Daoy (cell line): ENCODE measurements around the gene GPC6. TPM values are rescaled to one million over a fixed set of nuclear protein-coding genes. Genes with fewer than 3 reads are reported as not detected.
"Not testable (repeated sequence)": the region's sequence is repeated elsewhere in the genome, so short reads cannot be mapped to it uniquely, and the experiment has no call there.

Experiments used
- DNase-seq: peaks from one replicate; pipeline ENCODE4 v3.0.0-alpha.2; 2015; ENCODE audit warnings: low read depth
- total RNA-seq: library from RNA; depleted of rRNA; stranded (reverse); fragments of >200 nt; shearing (Covaris generic); gene quantifications from 2 replicates; pipeline ENCODE4 v1.2.3, GENCODE V29; 2014

GPC6 gene
- total RNA-seq, 1 experiment from 2014 or later, result 1.1 TPM

- no peak for DNase-seq
Observed at GRCh38 chr13:94204946-94205345, 978.3 kb downstream of the GPC6 start.

- DNase-seq, result no peak
Observed at GRCh38 chr13:94205896-94206295, 979.3 kb downstream of the GPC6 start.

GRCh38 chr13:94209117-94209516 is 982.5 kb downstream of the GPC6 start:
- no peak for DNase-seq

- DNase-seq, result not testable (repeated sequence)
Observed at GRCh38 chr13:94209913-94210312, 983.3 kb downstream of the GPC6 start.

GRCh38 chr13:94210816-94211215 is 984.2 kb downstream of the GPC6 start:
- no peak for DNase-seq

GRCh38 chr13:94212196-94212595 is 985.6 kb downstream of the GPC6 start:
- DNase-seq, result no peak

- DNase-seq, result no peak
Observed at GRCh38 chr13:94214121-94214520, 987.5 kb downstream of the GPC6 start.

GRCh38 chr13:94214975-94215374 is 988.4 kb downstream of the GPC6 start:
- DNase-seq, result no peak

GRCh38 chr13:94216476-94216875 is 989.9 kb downstream of the GPC6 start:
- DNase-seq, result no peak

- no peak for DNase-seq
Observed at GRCh38 chr13:94217370-94217769, 990.8 kb downstream of the GPC6 start.

- DNase-seq, result no peak
Observed at GRCh38 chr13:94218537-94218936, 991.9 kb downstream of the GPC6 start.

- no peak for DNase-seq
Observed at GRCh38 chr13:94218951-94219350, 992.3 kb downstream of the GPC6 start.

- DNase-seq, result no peak
Observed at GRCh38 chr13:94224670-94225069, 998.1 kb downstream of the GPC6 start.

- DNase-seq, result no peak
Observed at GRCh38 chr13:94227255-94227879, 1000.8 kb downstream of the GPC6 start.

- DNase-seq, result no peak
Observed at GRCh38 chr13:94228763-94229162, 1002.2 kb downstream of the GPC6 start.

GRCh38 chr13:94232161-94232950 is 1005.7 kb downstream of the GPC6 start:
- no peak for DNase-seq

GRCh38 chr13:94232956-94233355 is 1006.3 kb downstream of the GPC6 start:
- DNase-seq, result no peak

- DNase-seq, result peak; percentile 85
Observed at GRCh38 chr13:94233401-94233800, 1006.8 kb downstream of the GPC6 start.

GRCh38 chr13:94233837-94234236 is 1007.2 kb downstream of the GPC6 start:
- no peak for DNase-seq

GRCh38 chr13:94234738-94235137 is 1008.1 kb downstream of the GPC6 start:
- no peak for DNase-seq

- DNase-seq, result no peak
Observed at GRCh38 chr13:94236132-94236531, 1009.5 kb downstream of the GPC6 start.

GRCh38 chr13:94236872-94237271 is 1010.3 kb downstream of the GPC6 start:
- DNase-seq, result no peak

- peak; percentile 50 for DNase-seq
Observed at GRCh38 chr13:94239135-94239534, 1012.5 kb downstream of the GPC6 start.
